Neuronal stem cell (in vitro differentiated cells): ENCODE measurements around the gene PFKL.

Experiments used
- DNase-seq: peaks from one replicate; pipeline ENCODE4 v3.0.0-alpha.2; 2013; ENCODE audit warnings: low spot score
- H2AFZ ChIP-seq: one replicate; pipeline ENCODE4 v1.6.1; 2013; ENCODE audit warnings: mild to moderate bottlenecking, low read length, inconsistent platforms
- H2AK5ac ChIP-seq: 2 replicates; pipeline ENCODE4 v1.6.1; 2013; ENCODE audit warnings: low read depth, mild to moderate bottlenecking, inconsistent platforms, low read length, moderate library complexity, mixed read lengths
- H2BK120ac ChIP-seq: 2 replicates; pipeline ENCODE4 v1.6.1; 2013; ENCODE audit warnings: low read depth, mild to moderate bottlenecking, inconsistent platforms, low read length, moderate library complexity, mixed read lengths
- H2BK12ac ChIP-seq: one replicate; pipeline ENCODE4 v1.6.1; 2013; ENCODE audit warnings: low read length, inconsistent platforms
- H2BK15ac ChIP-seq: 2 replicates; pipeline ENCODE4 v1.6.1; 2013; ENCODE audit warnings: mild to moderate bottlenecking, low read length, inconsistent platforms, mixed read lengths
- H2BK5ac ChIP-seq: one replicate; pipeline ENCODE4 v1.6.1; 2013; ENCODE audit warnings: inconsistent platforms, mild to moderate bottlenecking, low read length, moderate library complexity
- H3K14ac ChIP-seq: one replicate; pipeline ENCODE4 v1.6.1; 2013; ENCODE audit warnings: low read length, inconsistent platforms
- H3K18ac ChIP-seq: 2 replicates; pipeline ENCODE4 v1.6.1; 2013; ENCODE audit warnings: low read length, inconsistent platforms
- H3K23ac ChIP-seq: 2 replicates; pipeline ENCODE4 v1.6.1; 2013; ENCODE audit warnings: low read depth, mild to moderate bottlenecking, mixed read lengths, low read length, inconsistent platforms; ENCODE audit not compliant: poor library complexity
- H3K27ac ChIP-seq: replicated peaks from 3 replicates; pipeline ENCODE4 v1.5.1; 2013; ENCODE audit warnings: low read length, inconsistent platforms
- H3K27me3 ChIP-seq, 3 experiments: 2 replicates each; pipeline ENCODE4 v1.6.1; 2013; ENCODE audit warnings: low read length in 3 of 3, mild to moderate bottlenecking in 2 of 3, inconsistent platforms in 1 of 3, low read depth in 1 of 3, mixed read lengths in 1 of 3, moderate library complexity in 1 of 3; ENCODE audit not compliant: control insufficient read depth in 3 of 3, insufficient read depth in 3 of 3
- H3K36me3 ChIP-seq, 2 donors: replicated peaks in 1 of 2; 2 replicates each; pipeline ENCODE4 v1.6.1; 2013; ENCODE audit warnings: low read length in 2 of 2; ENCODE audit not compliant: control insufficient read depth in 2 of 2, insufficient read depth in 2 of 2
- H3K4ac ChIP-seq: 2 replicates; pipeline ENCODE4 v1.6.1; 2013; ENCODE audit warnings: inconsistent platforms, mild to moderate bottlenecking, low read length, moderate library complexity
- H3K4me1 ChIP-seq, 2 donors: 1 replicate in 1 of 2; 2 replicates in 1 of 2; pipeline ENCODE4 v1.6.1; 2013; ENCODE audit warnings: low read length in 2 of 2, low read depth in 1 of 2; ENCODE audit not compliant: control insufficient read depth in 2 of 2, insufficient read depth in 1 of 2
- H3K4me2 ChIP-seq: one replicate; pipeline ENCODE4 v1.6.1; 2013; ENCODE audit warnings: mild to moderate bottlenecking, low read length, inconsistent platforms; ENCODE audit not compliant: insufficient read depth, poor library complexity, severe bottlenecking
- H3K4me3 ChIP-seq, 2 donors: 2 replicates each; pipeline ENCODE4 v1.5.1; 2013; ENCODE audit warnings: low read length in 2 of 2, mild to moderate bottlenecking in 2 of 2, inconsistent platforms in 1 of 2, moderate library complexity in 1 of 2
- H3K79me1 ChIP-seq: one replicate; pipeline ENCODE4 v1.6.1; 2013; ENCODE audit warnings: low read depth, mild to moderate bottlenecking, inconsistent platforms, low read length, moderate library complexity
- H3K9ac ChIP-seq: one replicate; pipeline ENCODE4 v1.6.1; 2013; ENCODE audit warnings: mild to moderate bottlenecking, low read depth, low read length, inconsistent platforms; ENCODE audit not compliant: poor library complexity
- H3K9me3 ChIP-seq, 2 donors: replicated peaks in 1 of 2; 2 replicates each; pipeline versions ENCODE3 to v1.6.1; 2013; ENCODE audit warnings: low read length in 2 of 2, mild to moderate bottlenecking in 2 of 2, inconsistent platforms in 1 of 2, low read depth in 1 of 2, mixed read lengths in 1 of 2, moderate library complexity in 1 of 2; ENCODE audit not compliant: control insufficient read depth in 2 of 2, insufficient read depth in 1 of 2
- H4K8ac ChIP-seq: one replicate; pipeline ENCODE4 v1.6.1; 2013; ENCODE audit warnings: low read depth, mild to moderate bottlenecking, inconsistent platforms, low read length, moderate library complexity
- H4K91ac ChIP-seq: one replicate; pipeline ENCODE4 v1.6.1; 2013; ENCODE audit warnings: low read length, low read depth, mild to moderate bottlenecking, inconsistent platforms; ENCODE audit not compliant: poor library complexity
- WGBS, 2 donors: extraction: QIAGEN DNeasy Blood & Tissue Kit; methylation state at CpG; one replicate each; pipeline ENCODE4 v1.1.7; 2013; ENCODE audit warnings: missing lambda C conversion rate in 2 of 2, mixed read lengths in 1 of 2; ENCODE audit not compliant: insufficient read length in 2 of 2, insufficient replicate concordance in 1 of 2; ENCODE audit errors: extremely low coverage in 2 of 2; 5-methylcytosine and 5-hydroxymethylcytosine counted together

The PFKL gene

GRCh38 chr21:44291936-44292811 is 7.7 kb upstream of the PFKL start:
- Histone ChIP-seq H4K91ac (peak overlapping the region; percentile 30), H3K4ac (peak overlapping the region; percentile 76), H3K9me3 (no peaks in the 10 kb centered on the region), H3K4me2 (no peak overlapping the region), H2AK5ac (peak overlapping the region; percentile 90), H2BK15ac (peak overlapping the region; percentile 58), H3K14ac (peak overlapping the region; percentile 21), H3K23ac (peak overlapping the region; percentile 55), H3K27ac (no peak overlapping the region), H3K79me1 (no peaks in the 10 kb centered on the region), H3K27me3 (peaks cover 0 to 46% (median 7%) of the 10 kb centered on the region in 3 experiments), H2AFZ (no peak overlapping the region), H3K36me3 (no peaks in the 10 kb centered on the region), H3K9ac (peak overlapping the region; percentile 60), H4K8ac (peak overlapping the region; percentile 17), H3K4me3 (no peak overlapping the region), H2BK120ac (no peak overlapping the region), H3K4me1 (peaks cover 3 to 7% of the 10 kb centered on the region in 2 donors), H3K18ac (peak overlapping the region; percentile 80), H2BK12ac (peak overlapping the region; percentile 58), H2BK5ac (peak overlapping the region; percentile 24)
- DNase-seq: no peak
- WGBS, 2 donors: no CpG with 5 or more reads among the region's 25 CpGs

- Histone ChIP-seq H2BK5ac (peak overlapping the region; percentile 24), H3K9me3 (no peaks in the 10 kb centered on the region), H3K36me3 (no peaks in the 10 kb centered on the region), H3K4me1 (peaks cover 0 to 7% of the 10 kb centered on the region in 2 donors), H2BK12ac (no peak overlapping the region), H3K27ac (no peak overlapping the region), H3K79me1 (no peaks in the 10 kb centered on the region), H3K14ac (no peak overlapping the region), H2BK15ac (peak overlapping the region; percentile 30), H4K8ac (peak overlapping the region; percentile 17), H3K4me2 (no peak overlapping the region), H3K18ac (peak overlapping the region; percentile 76), H2BK120ac (no peak overlapping the region), H4K91ac (no peak overlapping the region), H3K4ac (peak overlapping the region; percentile 11), H3K9ac (no peak overlapping the region), H2AFZ (no peak overlapping the region), H2AK5ac (peak overlapping the region; percentile 90), H3K4me3 (no peak overlapping the region), H3K27me3 (peaks cover 0 to 40% (median 7%) of the 10 kb centered on the region in 3 experiments), H3K23ac (peak overlapping the region; percentile 55)
- no CpG with 5 or more reads among the region's 15 CpGs for WGBS, 2 donors
- no peak for DNase-seq
These were observed 7.0 kb upstream of the PFKL start for GRCh38 chr21:44292812-44293195.

GRCh38 chr21:44293551-44294231 is 6.2 kb upstream of the PFKL start:
- no peak overlapping the region for H2BK12ac ChIP-seq
- H3K4me1 ChIP-seq: peaks cover 0 to 7% of the 10 kb centered on the region in 2 donors
- H2BK15ac ChIP-seq: peak overlapping the region; percentile 14
- no peak overlapping the region for H3K4ac ChIP-seq
- no peak overlapping the region for H2AFZ ChIP-seq
- H2BK120ac ChIP-seq: no peak overlapping the region
- H3K23ac ChIP-seq: no peak overlapping the region
- H4K8ac ChIP-seq: no peak overlapping the region
- H3K27me3 ChIP-seq: peaks cover 0 to 31% (median 5%) of the 10 kb centered on the region in 3 experiments
- H3K18ac ChIP-seq: peak overlapping the region; percentile 57
- no peak overlapping the region for H3K27ac ChIP-seq
- H2AK5ac ChIP-seq: peak overlapping the region; percentile 90
- DNase-seq: no peak
- peaks cover 0 to 2% of the 10 kb centered on the region in 2 donors for H3K9me3 ChIP-seq
- no CpG with 5 or more reads among the region's 33 CpGs for WGBS, 2 donors
- no peaks in the 10 kb centered on the region for H3K79me1 ChIP-seq
- no peak overlapping the region for H4K91ac ChIP-seq
- H3K36me3 ChIP-seq: no peaks in the 10 kb centered on the region
- no peak overlapping the region for H3K9ac ChIP-seq
- no peak overlapping the region for H2BK5ac ChIP-seq
- no peak overlapping the region for H3K4me2 ChIP-seq
- H3K4me3 ChIP-seq: no peak overlapping the region
- H3K14ac ChIP-seq: peak overlapping the region; percentile 98
